Measurements from ENCODE around the gene NDST1. TPM values are rescaled to one million over a fixed set of nuclear protein-coding genes. Genes with fewer than 3 reads are reported as not detected.

The NDST1 gene
- total and polyA plus RNA-seq, 2 of the 8 experiments (the other 6 are each of a cell fraction or from before 2014, with no cell fraction given), result 27.0 to 72.0 TPM

DNA sequence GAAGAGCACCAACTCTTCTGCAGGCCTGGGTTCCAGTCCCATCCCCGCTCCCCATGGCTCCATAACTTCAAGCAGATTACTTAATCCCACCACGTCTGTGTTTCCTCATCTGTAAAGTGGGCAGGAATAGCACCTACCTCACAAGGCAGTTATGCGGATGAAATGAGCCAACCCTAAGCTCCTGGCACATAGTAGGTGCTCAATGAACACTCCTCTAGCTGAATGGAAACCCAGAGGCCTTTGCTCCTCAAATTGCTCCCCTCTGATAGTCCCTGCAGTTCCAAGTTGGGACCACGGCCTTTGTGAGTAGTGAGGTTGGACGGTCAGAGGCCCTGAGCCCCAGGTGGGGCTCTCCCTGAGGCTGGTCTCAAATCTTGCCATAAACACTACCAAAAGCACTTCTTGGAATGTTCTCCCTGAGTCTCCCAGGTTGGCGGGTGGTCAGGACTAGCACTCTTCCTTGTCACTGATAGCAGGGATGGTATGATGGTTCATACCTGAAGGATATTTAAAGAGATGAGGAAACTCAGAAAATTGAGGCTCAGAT lies 97.0 kb downstream of the NDST1 start (continued):
- no peak for TF ChIP-seq SRF (IDR thresholded peaks at IDR 0.05; ENCODE audit: low read depth, low read length)
- no peak for TF ChIP-seq HDAC6 (IDR thresholded peaks at IDR 0.05; ENCODE audit: low read depth, low read length)
- no peak for TF ChIP-seq KDM1A (IDR thresholded peaks at IDR 0.05; ENCODE audit: borderline replicate concordance, low read length)
- no peak for TF ChIP-seq PHF8 (conservative IDR thresholded peaks at IDR 0.05; ENCODE audit: low read depth, low read length)
- TF ChIP-seq TBP (IDR thresholded peaks at IDR 0.05; ENCODE audit: low read depth, low read length), result no peak
- no peak for TF ChIP-seq NANOG (IDR thresholded peaks at IDR 0.05; ENCODE audit: insufficient read depth, low read depth, low read length, poor library complexity, severe bottlenecking)
